H9 (cell line): ENCODE data around the gene NDUFAF2. TPM values are rescaled to one million over a fixed set of nuclear protein-coding genes. Genes with fewer than 3 reads are reported as not detected.

Experiments
- DNase-seq: peaks from one replicate; pipeline ENCODE4 v3.0.0-alpha.2; 2017
- H2AFZ ChIP-seq: one replicate; pipeline ENCODE4 v1.6.1; 2013; ENCODE audit warnings: mild to moderate bottlenecking, low read length, control low read depth, moderate library complexity
- H2AK5ac ChIP-seq: 2 replicates; pipeline ENCODE4 v1.6.1; 2013; ENCODE audit warnings: low read length, control low read depth, mixed read lengths; ENCODE audit not compliant: insufficient read length
- H2BK120ac ChIP-seq: one replicate; pipeline ENCODE4 v1.6.1; 2013; ENCODE audit warnings: low read depth, mild to moderate bottlenecking, low read length, control low read depth, inconsistent platforms; ENCODE audit not compliant: poor library complexity, severe bottlenecking
- H2BK12ac ChIP-seq: 2 replicates; pipeline ENCODE4 v1.6.1; 2013; ENCODE audit warnings: low read length, control low read depth, mixed read lengths, low read depth; ENCODE audit not compliant: insufficient read length
- H2BK15ac ChIP-seq: 2 replicates; pipeline ENCODE4 v1.6.1; 2013; ENCODE audit warnings: low read depth, low read length, control low read depth
- H2BK20ac ChIP-seq: one replicate; pipeline ENCODE4 v1.6.1; 2013; ENCODE audit warnings: low read depth, mild to moderate bottlenecking, low read length, control low read depth, inconsistent platforms; ENCODE audit not compliant: poor library complexity, severe bottlenecking
- H2BK5ac ChIP-seq: 2 replicates; pipeline ENCODE4 v1.6.1; 2013; ENCODE audit warnings: low read length, control low read depth, mixed read lengths; ENCODE audit not compliant: insufficient read length
- H3K14ac ChIP-seq: 2 replicates; pipeline ENCODE4 v1.6.1; 2013; ENCODE audit warnings: low read length, control low read depth; ENCODE audit not compliant: insufficient read depth
- H3K18ac ChIP-seq: 2 replicates; pipeline ENCODE4 v1.6.1; 2013; ENCODE audit warnings: low read depth, mild to moderate bottlenecking, mixed read lengths, low read length, control low read depth; ENCODE audit not compliant: insufficient read length
- H3K23ac ChIP-seq: 2 replicates; pipeline ENCODE4 v1.6.1; 2013; ENCODE audit warnings: low read length, control low read depth, mixed read lengths, low read depth; ENCODE audit not compliant: insufficient read length
- H3K23me2 ChIP-seq: 2 replicates; pipeline ENCODE4 v1.6.1; 2013; ENCODE audit warnings: low read depth, mild to moderate bottlenecking, mixed read lengths, low read length, control low read depth; ENCODE audit not compliant: insufficient read length, poor library complexity, severe bottlenecking
- H3K27ac ChIP-seq: 2 replicates; pipeline ENCODE4 v1.5.1; 2013; ENCODE audit warnings: low read length, control low read depth, mixed read lengths, low read depth; ENCODE audit not compliant: insufficient read length
- H3K27me3 ChIP-seq: 2 replicates; pipeline ENCODE4 v1.6.1; 2013; ENCODE audit warnings: low read length, control low read depth, inconsistent platforms; ENCODE audit not compliant: insufficient read depth
- H3K4ac ChIP-seq: 2 replicates; pipeline ENCODE4 v1.6.1; 2013; ENCODE audit warnings: low read depth, mild to moderate bottlenecking, control low read depth, inconsistent platforms, low read length, moderate library complexity
- H3K4me1 ChIP-seq: 2 replicates; pipeline ENCODE4 v1.6.1; 2013; ENCODE audit warnings: low read length, control low read depth, inconsistent platforms; ENCODE audit not compliant: insufficient read depth
- H3K4me2 ChIP-seq: 2 replicates; pipeline ENCODE4 v1.6.1; 2013; ENCODE audit warnings: low read length, control low read depth, mixed read lengths; ENCODE audit not compliant: insufficient read length, insufficient read depth
- H3K56ac ChIP-seq: 2 replicates; pipeline ENCODE4 v1.6.1; 2013; ENCODE audit warnings: low read depth, mild to moderate bottlenecking, mixed read lengths, low read length, control low read depth; ENCODE audit not compliant: insufficient read length
- H3K79me1 ChIP-seq: 2 replicates; pipeline ENCODE4 v1.6.1; 2013; ENCODE audit warnings: low read depth, mild to moderate bottlenecking, moderate library complexity, low read length, control low read depth, inconsistent platforms; ENCODE audit not compliant: insufficient read depth, poor library complexity, severe bottlenecking
- H3K79me2 ChIP-seq: 2 replicates; pipeline ENCODE4 v1.6.1; 2013; ENCODE audit warnings: low read length, control low read depth, inconsistent platforms; ENCODE audit not compliant: insufficient read depth
- H3K9ac ChIP-seq: 2 replicates; pipeline ENCODE4 v1.6.1; 2013; ENCODE audit warnings: low read length, control low read depth, mixed read lengths; ENCODE audit not compliant: insufficient read length; ENCODE audit errors: extremely low read depth
- H3K9me3 ChIP-seq: one replicate; pipeline ENCODE4 v1.6.1; 2013; ENCODE audit warnings: low read depth, low read length, inconsistent platforms; ENCODE audit not compliant: control insufficient read depth
- H3T11ph ChIP-seq: one replicate; pipeline ENCODE4 v1.6.1; 2013; ENCODE audit warnings: mild to moderate bottlenecking, low read length, control low read depth, inconsistent platforms
- H4K20me1 ChIP-seq: one replicate; pipeline ENCODE4 v1.6.1; 2013; ENCODE audit not compliant: control insufficient read depth, insufficient read length, insufficient read depth
- H4K5ac ChIP-seq: 2 replicates; pipeline ENCODE4 v1.6.1; 2013; ENCODE audit warnings: low read depth, mild to moderate bottlenecking, mixed read lengths, low read length, control low read depth; ENCODE audit not compliant: insufficient read length
- H4K8ac ChIP-seq: replicated peaks from 2 replicates; pipeline ENCODE4 v1.6.1; 2013; ENCODE audit warnings: low read length, control low read depth, mixed read lengths, low read depth; ENCODE audit not compliant: insufficient read length
- H4K91ac ChIP-seq: 2 replicates; pipeline ENCODE4 v1.6.1; 2013; ENCODE audit warnings: low read depth, mild to moderate bottlenecking, moderate library complexity, mixed read lengths, low read length, control low read depth; ENCODE audit not compliant: insufficient read length
- H3K27ac Mint-ChIP-seq, 3 experiments: 2 replicates in 2 of 3; 3 replicates in 1 of 3; pipeline ENCODE4 v1.8.0; 2020 to 2021; ENCODE audit warnings: mixed read lengths in 3 of 3, mild to moderate bottlenecking in 1 of 3, moderate library complexity in 1 of 3
- H3K27me3 Mint-ChIP-seq: 2 replicates; pipeline ENCODE4 v1.8.0; 2021; ENCODE audit warnings: low read depth, mild to moderate bottlenecking, moderate library complexity, mixed read lengths
- H3K36me3 Mint-ChIP-seq, 3 experiments: 2 replicates in 2 of 3; 3 replicates in 1 of 3; pipeline ENCODE4 v1.8.0; 2020 to 2021; ENCODE audit warnings: low read depth in 3 of 3, mixed read lengths in 3 of 3; ENCODE audit not compliant: insufficient read depth in 1 of 3
- H3K4me1 Mint-ChIP-seq, 2 experiments: 2 replicates each; pipeline ENCODE4 v1.8.0; 2020; ENCODE audit warnings: mixed read lengths in 2 of 2
- H3K4me3 Mint-ChIP-seq, 2 experiments: 2 replicates in 1 of 2; 3 replicates in 1 of 2; pipeline ENCODE4 v1.8.0; 2020 to 2021; ENCODE audit warnings: mild to moderate bottlenecking in 2 of 2, mixed read lengths in 2 of 2, moderate library complexity in 1 of 2
- H3K9me3 Mint-ChIP-seq, 2 experiments: 2 replicates in 1 of 2; 3 replicates in 1 of 2; pipeline ENCODE4 v1.8.0; 2020; ENCODE audit warnings: mild to moderate bottlenecking in 2 of 2, mixed read lengths in 2 of 2, moderate library complexity in 1 of 2
- CTCF ChIP-seq: fragments of 200-600 bp; sonication (generic); conservative IDR thresholded peaks from 3 replicates; pipeline ENCODE4 v1.8.0; 2021; ENCODE audit warnings: antibody characterized with exemption, mild to moderate bottlenecking
- WGBS: extraction: QIAGEN DNeasy Blood & Tissue Kit; methylation state at CpG from one replicate; pipeline ENCODE4 v1.1.7; 2013; ENCODE audit warnings: missing lambda C conversion rate, low lambda C conversion rate, mixed read lengths; ENCODE audit not compliant: insufficient read length; ENCODE audit errors: extremely low coverage; 5-methylcytosine and 5-hydroxymethylcytosine counted together
- total RNA-seq: library from RNA; stranded (reverse); gene quantifications from 2 replicates; pipeline ENCODE4 v1.2.1, GENCODE V29; 2021

The NDUFAF2 gene
- total RNA-seq, 1 experiment from 2014 or later = 31.4 TPM

GRCh38 chr5:61139094-61139873 is 194.3 kb downstream of the NDUFAF2 start:
- H3K9me3 ChIP-seq = no peaks in the 10 kb centered on the region
- no peak overlapping the region for H3K23ac ChIP-seq
- Mint-ChIP-seq H3K36me3 (no peaks in the 10 kb centered on the region), H3K4me3 (no peak overlapping the region), H3K4me1 (peaks cover 2 to 11% of the 10 kb centered on the region in 2 experiments; a peak in 3 of 4 replicates), H3K27ac (peak overlapping the region in 1 of 3 experiments; percentile 19; a peak in 1 of 7 replicates), H3K9me3 (no peaks in the 10 kb centered on the region), H3K27me3 (no peaks in the 10 kb centered on the region)
- H2BK15ac ChIP-seq = no peak overlapping the region
- H3K4ac ChIP-seq = no peak overlapping the region
- H4K20me1 ChIP-seq = no peaks in the 10 kb centered on the region
- no peak overlapping the region for H2BK20ac ChIP-seq
- peak; percentile 44; the same call in 2 of the 3 replicates for TF ChIP-seq CTCF
- no peak overlapping the region for H2AFZ ChIP-seq
- H3K9ac ChIP-seq = no peak overlapping the region
- no peak overlapping the region for H3T11ph ChIP-seq
- no peaks in the 10 kb centered on the region for H3K23me2 ChIP-seq
- no peaks in the 10 kb centered on the region for H3K79me1 ChIP-seq
- no peak overlapping the region for H4K8ac ChIP-seq
- H4K91ac ChIP-seq = no peak overlapping the region
- no peak overlapping the region for H2AK5ac ChIP-seq
- H3K14ac ChIP-seq = no peak overlapping the region
- no peak overlapping the region for H2BK120ac ChIP-seq
- DNase-seq = peak; percentile 42
- H3K4me1 ChIP-seq = no peaks in the 10 kb centered on the region
- no peak overlapping the region for H3K27ac ChIP-seq
- no peaks in the 10 kb centered on the region for H3K27me3 ChIP-seq
- no peak overlapping the region for H2BK5ac ChIP-seq
- no peak overlapping the region for H4K5ac ChIP-seq
- H3K79me2 ChIP-seq = no peaks in the 10 kb centered on the region
- H2BK12ac ChIP-seq = no peak overlapping the region
- H3K18ac ChIP-seq = no peak overlapping the region
- H3K56ac ChIP-seq = no peak overlapping the region
- WGBS = no CpG with 5 or more reads among the region's 5 CpGs
- H3K4me2 ChIP-seq = no peak overlapping the region
